ENCODE data around the gene SLC29A1.

GRCh38 chr6:44178424-44179071 lies 44.8 kb upstream of the SLC29A1 start:
- no peak for TF ChIP-seq CTCF (IDR thresholded peaks at IDR 0.05; ENCODE audit: insufficient read depth, low read length)
- TF ChIP-seq GABPA (IDR thresholded peaks at IDR 0.05; ENCODE audit: low read depth): no peak
- TF ChIP-seq POLR2AphosphoS5 (IDR thresholded peaks at IDR 0.05; ENCODE audit: low read depth): no peak

Measured in HL-60 (cell line).